Measurements from ENCODE around the gene NPAS2. TPM values are rescaled to one million over a fixed set of nuclear protein-coding genes. Genes with fewer than 3 reads are reported as not detected.

Gene NPAS2
- polyA plus RNA-seq, 1 donor = 20.4 TPM

DNA sequence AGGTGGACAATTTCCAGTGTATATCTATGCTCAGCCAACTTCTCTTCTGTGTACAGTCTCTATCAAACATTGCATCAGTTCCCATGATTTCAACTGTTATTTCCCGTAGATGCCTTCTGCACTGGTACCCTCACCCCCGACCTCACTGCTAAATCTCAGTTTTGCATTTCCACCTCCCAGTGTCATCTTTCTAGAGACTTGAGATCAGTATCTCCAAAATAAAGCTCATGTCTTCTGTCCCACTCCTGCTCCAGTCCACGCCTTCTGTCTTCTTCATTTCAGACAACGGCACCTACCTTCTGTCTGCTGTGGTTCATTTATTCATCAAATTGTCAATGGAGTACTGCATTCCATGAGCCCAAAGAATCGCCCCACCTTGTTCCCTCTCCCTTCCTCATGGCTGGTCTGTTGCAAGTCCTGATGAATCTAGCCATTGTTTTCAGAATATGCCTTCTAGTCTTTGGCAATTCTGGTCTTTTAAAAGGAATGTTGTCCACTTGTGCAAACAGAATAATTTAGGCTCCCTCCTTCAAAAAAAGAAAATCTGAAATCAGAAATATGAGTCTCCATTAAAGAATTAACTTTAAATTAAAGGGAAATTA lies 23.3 kb upstream of the NPAS2 start:
- no peaks in the 10 kb centered on the region for H3K4me1 ChIP-seq (ENCODE audit: control insufficient read depth, insufficient read depth, low read length)
- H3K36me3 ChIP-seq (ENCODE audit: control insufficient read depth, insufficient read depth, low read length) = no peaks in the 10 kb centered on the region
- no peak overlapping the region for H3K27ac ChIP-seq (ENCODE audit: low read length)
- no peak for DNase-seq
- H3K4me3 ChIP-seq (ENCODE audit: low read length) = no peak overlapping the region
- H3K9me3 ChIP-seq (ENCODE audit: control insufficient read depth, low read depth, low read length) = no peaks in the 10 kb centered on the region
- WGBS (ENCODE audit: insufficient coverage, low lambda C conversion rate) = 90% methylated on average over 2 of the region's 5 CpGs
- no peaks in the 10 kb centered on the region for H3K27me3 ChIP-seq (ENCODE audit: control insufficient read depth, insufficient read depth, low read length)

DNA sequence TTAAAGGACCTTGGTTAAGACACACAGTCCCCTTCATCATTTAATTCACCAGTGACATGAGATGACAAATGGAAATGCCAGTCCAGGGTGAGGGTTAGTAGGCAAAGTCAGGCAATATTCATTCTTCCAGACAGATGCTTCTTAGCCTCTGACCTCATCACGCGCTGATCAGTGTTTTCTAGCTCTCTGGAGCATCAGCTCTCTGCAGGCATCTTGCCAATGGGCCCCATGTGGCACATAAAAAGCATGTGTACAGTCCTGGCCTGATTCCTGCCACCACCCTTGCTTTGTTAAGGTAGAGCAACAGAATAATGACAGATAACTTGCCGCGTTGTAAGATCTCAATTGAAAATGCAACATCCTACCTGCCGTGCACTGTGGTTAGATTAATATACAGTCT lies 20.3 kb upstream of the NPAS2 start:
- H3K27ac ChIP-seq (ENCODE audit: low read length) = no peak overlapping the region
- no peaks in the 10 kb centered on the region for H3K4me1 ChIP-seq (ENCODE audit: control insufficient read depth, insufficient read depth, low read length)
- WGBS (ENCODE audit: insufficient coverage, low lambda C conversion rate) = no CpG with 5 or more reads among the region's 5 CpGs
- no peak overlapping the region for H3K4me3 ChIP-seq (ENCODE audit: low read length)
- no peaks in the 10 kb centered on the region for H3K27me3 ChIP-seq (ENCODE audit: control insufficient read depth, insufficient read depth, low read length)
- no peaks in the 10 kb centered on the region for H3K9me3 ChIP-seq (ENCODE audit: control insufficient read depth, low read depth, low read length)
- H3K36me3 ChIP-seq (ENCODE audit: control insufficient read depth, insufficient read depth, low read length) = no peaks in the 10 kb centered on the region
- no peak for DNase-seq

DNA sequence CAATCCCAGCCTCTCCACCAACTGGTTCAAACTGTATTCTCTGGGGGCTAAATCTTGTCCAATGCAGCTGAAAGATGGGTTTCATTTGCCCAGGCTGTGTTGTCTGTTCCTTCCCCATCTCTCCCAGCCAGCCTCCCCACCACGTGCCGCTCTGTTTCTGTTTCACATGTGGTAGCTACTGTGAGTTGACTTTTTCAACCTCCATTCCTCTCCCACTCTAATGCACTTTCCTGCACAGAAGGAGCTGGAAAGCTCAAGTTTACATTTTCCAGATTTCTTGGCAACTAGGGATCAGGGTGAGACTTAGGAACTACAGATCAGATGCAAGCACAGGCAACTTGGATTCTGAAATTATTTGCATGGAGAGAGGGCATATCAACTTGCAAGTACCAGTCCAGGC lies 19.0 kb upstream of the NPAS2 start:
- DNase-seq = no peak

DNA sequence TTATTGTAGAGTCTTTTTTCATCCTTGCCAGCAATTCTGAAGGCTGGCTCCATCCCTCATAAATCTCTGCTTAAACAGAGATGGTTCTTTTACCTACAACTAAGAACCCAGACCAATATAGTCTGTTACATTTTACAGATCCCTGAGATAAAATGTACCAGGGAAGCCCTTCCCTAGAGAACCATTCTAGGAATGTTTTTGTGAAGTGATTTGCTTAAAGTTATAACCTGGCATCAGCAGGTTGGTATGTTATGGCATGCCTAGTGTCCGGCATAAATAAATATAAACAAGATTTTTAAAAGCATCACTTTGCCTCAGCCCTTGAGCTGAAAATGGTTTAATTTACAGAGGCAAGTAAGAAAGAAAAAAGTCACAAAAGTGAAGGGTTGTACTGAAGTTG lies 18.5 kb upstream of the NPAS2 start:
- Histone ChIP-seq H3K4me1 (ENCODE audit: control insufficient read depth, insufficient read depth, low read length) (no peaks in the 10 kb centered on the region), H3K27me3 (ENCODE audit: control insufficient read depth, insufficient read depth, low read length) (no peaks in the 10 kb centered on the region), H3K36me3 (ENCODE audit: control insufficient read depth, insufficient read depth, low read length) (no peaks in the 10 kb centered on the region), H3K4me3 (ENCODE audit: low read length) (no peak overlapping the region), H3K27ac (ENCODE audit: low read length) (no peak overlapping the region), H3K9me3 (ENCODE audit: control insufficient read depth, low read depth, low read length) (no peaks in the 10 kb centered on the region)
- 80% methylated on average over 1 of the region's 1 CpG for WGBS (ENCODE audit: insufficient coverage, low lambda C conversion rate)
- DNase-seq = no peak

More for the DNA sequence above, 19.0 kb upstream of the NPAS2 start:
- WGBS (ENCODE audit: insufficient coverage, low lambda C conversion rate) = no CpG with 5 or more reads among the region's 2 CpGs
- Histone ChIP-seq H3K36me3 (ENCODE audit: control insufficient read depth, insufficient read depth, low read length) (no peaks in the 10 kb centered on the region), H3K4me3 (ENCODE audit: low read length) (no peak overlapping the region), H3K9me3 (ENCODE audit: control insufficient read depth, low read depth, low read length) (no peaks in the 10 kb centered on the region), H3K27ac (ENCODE audit: low read length) (no peak overlapping the region), H3K27me3 (ENCODE audit: control insufficient read depth, insufficient read depth, low read length) (no peaks in the 10 kb centered on the region), H3K4me1 (ENCODE audit: control insufficient read depth, insufficient read depth, low read length) (no peaks in the 10 kb centered on the region)

DNA sequence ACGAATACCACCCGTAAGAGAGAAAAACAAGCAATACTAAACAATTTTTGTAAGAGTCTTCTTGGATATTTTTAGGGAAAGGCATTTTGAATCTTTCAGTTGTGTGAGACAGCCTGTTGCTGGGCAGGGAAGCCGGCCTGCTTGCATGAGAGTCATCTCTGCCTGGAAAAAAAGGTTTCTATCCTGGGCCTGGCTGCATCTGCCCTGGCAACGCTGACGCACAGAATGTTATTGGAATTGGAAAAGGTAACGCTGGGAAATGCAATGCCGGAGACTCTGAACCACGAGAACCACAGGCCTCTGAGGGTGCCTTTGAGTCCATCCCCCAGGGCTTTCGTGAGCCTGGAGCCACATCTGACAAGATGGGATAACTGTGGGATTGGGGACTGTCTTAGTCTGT lies 17.9 kb upstream of the NPAS2 start:
- no peaks in the 10 kb centered on the region for H3K9me3 ChIP-seq (ENCODE audit: control insufficient read depth, low read depth, low read length)
- no peaks in the 10 kb centered on the region for H3K36me3 ChIP-seq (ENCODE audit: control insufficient read depth, insufficient read depth, low read length)
- H3K4me1 ChIP-seq (ENCODE audit: control insufficient read depth, insufficient read depth, low read length) = no peaks in the 10 kb centered on the region
- H3K4me3 ChIP-seq (ENCODE audit: low read length) = no peak overlapping the region
- no peaks in the 10 kb centered on the region for H3K27me3 ChIP-seq (ENCODE audit: control insufficient read depth, insufficient read depth, low read length)
- no peak for DNase-seq
- 100% methylated on average over 2 of the region's 9 CpGs for WGBS (ENCODE audit: insufficient coverage, low lambda C conversion rate)
- H3K27ac ChIP-seq (ENCODE audit: low read length) = no peak overlapping the region

DNA sequence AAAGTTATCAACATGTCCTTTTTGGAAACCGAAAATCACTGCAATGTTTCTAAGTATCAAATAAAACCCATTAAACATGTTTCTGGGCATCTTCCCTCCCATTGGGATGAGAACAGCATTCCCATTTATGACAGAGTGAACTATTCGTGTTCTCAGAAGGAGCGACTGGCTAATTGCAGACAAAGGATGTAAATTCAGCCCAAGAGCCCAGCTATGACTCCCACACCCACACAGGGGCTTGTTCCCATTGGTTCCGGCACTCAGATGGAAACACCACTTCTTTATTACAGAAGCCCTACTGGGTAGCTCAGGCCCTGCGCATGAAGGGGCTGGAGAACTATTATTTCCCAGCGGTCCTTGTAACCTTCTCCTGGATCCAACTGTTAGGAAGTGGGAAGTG lies 16.6 kb upstream of the NPAS2 start:
- no peak overlapping the region for H3K4me3 ChIP-seq (ENCODE audit: low read length)
- WGBS (ENCODE audit: insufficient coverage, low lambda C conversion rate) = 100% methylated on average over 1 of the region's 6 CpGs
- H3K27ac ChIP-seq (ENCODE audit: low read length) = no peak overlapping the region
- no peak for DNase-seq
- H3K27me3 ChIP-seq (ENCODE audit: control insufficient read depth, insufficient read depth, low read length) = no peaks in the 10 kb centered on the region
- H3K9me3 ChIP-seq (ENCODE audit: control insufficient read depth, low read depth, low read length) = no peaks in the 10 kb centered on the region
- H3K4me1 ChIP-seq (ENCODE audit: control insufficient read depth, insufficient read depth, low read length) = no peaks in the 10 kb centered on the region
- H3K36me3 ChIP-seq (ENCODE audit: control insufficient read depth, insufficient read depth, low read length) = no peaks in the 10 kb centered on the region

DNA sequence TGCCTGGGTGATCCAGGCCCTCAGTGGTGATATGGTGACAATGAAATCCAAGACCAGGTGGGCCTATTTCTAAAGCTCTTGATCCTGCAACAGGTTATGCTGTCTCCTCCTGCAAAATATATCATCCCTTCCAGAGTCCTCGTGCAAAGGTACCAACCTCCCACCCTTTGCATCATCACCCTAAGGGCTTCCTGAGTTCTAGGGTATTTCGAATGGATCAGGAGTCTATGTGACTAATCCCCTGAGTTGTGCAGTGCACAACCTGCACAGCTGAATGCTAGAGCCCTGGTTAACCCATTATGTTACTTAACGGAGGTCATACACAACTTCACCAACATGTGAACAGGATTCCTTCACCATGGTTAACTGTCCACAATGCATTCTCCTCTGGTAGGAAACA lies 13.4 kb upstream of the NPAS2 start:
- WGBS (ENCODE audit: insufficient coverage, low lambda C conversion rate) = no CpG with 5 or more reads among the region's 3 CpGs
- no peak for DNase-seq
- Histone ChIP-seq H3K4me3 (ENCODE audit: low read length) (no peak overlapping the region), H3K4me1 (ENCODE audit: control insufficient read depth, insufficient read depth, low read length) (no peaks in the 10 kb centered on the region), H3K36me3 (ENCODE audit: control insufficient read depth, insufficient read depth, low read length) (no peaks in the 10 kb centered on the region), H3K9me3 (ENCODE audit: control insufficient read depth, low read depth, low read length) (no peaks in the 10 kb centered on the region), H3K27me3 (ENCODE audit: control insufficient read depth, insufficient read depth, low read length) (no peaks in the 10 kb centered on the region), H3K27ac (ENCODE audit: low read length) (no peak overlapping the region)

DNA sequence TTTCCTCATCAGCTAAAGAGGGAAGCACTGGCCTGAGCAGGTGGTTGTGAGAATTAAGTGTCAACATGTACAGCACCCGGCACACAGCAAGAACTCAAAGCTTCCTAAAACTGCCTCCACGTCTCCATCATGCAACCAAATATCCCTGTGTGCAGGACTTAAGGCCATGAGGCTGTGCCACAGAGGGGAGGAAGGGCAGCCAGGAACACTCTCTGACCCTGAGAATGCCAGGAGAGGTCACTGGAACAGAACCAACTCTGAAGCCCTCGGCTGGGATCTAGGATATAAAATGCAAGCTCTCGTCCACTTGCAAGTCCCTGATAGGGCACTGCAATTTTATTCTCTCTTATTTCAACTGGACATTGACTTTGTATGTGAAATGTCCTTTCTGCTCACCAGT lies 12.2 kb upstream of the NPAS2 start:
- Histone ChIP-seq H3K9me3 (ENCODE audit: control insufficient read depth, low read depth, low read length) (no peaks in the 10 kb centered on the region), H3K36me3 (ENCODE audit: control insufficient read depth, insufficient read depth, low read length) (no peaks in the 10 kb centered on the region), H3K4me3 (ENCODE audit: low read length) (no peak overlapping the region), H3K27me3 (ENCODE audit: control insufficient read depth, insufficient read depth, low read length) (no peaks in the 10 kb centered on the region), H3K4me1 (ENCODE audit: control insufficient read depth, insufficient read depth, low read length) (no peaks in the 10 kb centered on the region), H3K27ac (ENCODE audit: low read length) (no peak overlapping the region)
- DNase-seq = no peak
- 100% methylated on average over 1 of the region's 4 CpGs for WGBS (ENCODE audit: insufficient coverage, low lambda C conversion rate)

DNA sequence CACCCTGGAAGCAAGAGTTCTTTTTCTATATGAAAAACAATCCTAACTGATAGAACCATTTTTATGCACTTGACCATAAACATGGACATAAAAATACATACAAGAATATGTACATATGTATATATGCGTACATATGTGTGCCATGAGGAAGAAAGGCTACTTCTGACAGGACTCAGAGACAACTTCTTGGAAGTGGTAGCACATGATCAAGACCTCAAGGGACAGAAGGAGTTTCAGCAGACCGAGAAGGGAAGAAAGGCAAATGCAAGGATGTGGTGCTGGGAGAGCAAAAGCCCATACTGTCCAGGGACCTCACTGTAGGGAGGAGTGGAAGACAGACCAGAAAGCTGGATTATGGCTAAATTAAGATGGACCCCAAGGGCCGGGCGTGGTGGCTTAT lies 11.4 kb upstream of the NPAS2 start:
- H3K4me1 ChIP-seq (ENCODE audit: control insufficient read depth, insufficient read depth, low read length) = peaks cover 2% of the 10 kb centered on the region
- H3K9me3 ChIP-seq (ENCODE audit: control insufficient read depth, low read depth, low read length) = no peaks in the 10 kb centered on the region
- H3K27ac ChIP-seq (ENCODE audit: low read length) = no peak overlapping the region
- 100% methylated on average over 1 of the region's 4 CpGs for WGBS (ENCODE audit: insufficient coverage, low lambda C conversion rate)
- no peak for DNase-seq
- no peaks in the 10 kb centered on the region for H3K27me3 ChIP-seq (ENCODE audit: control insufficient read depth, insufficient read depth, low read length)
- H3K36me3 ChIP-seq (ENCODE audit: control insufficient read depth, insufficient read depth, low read length) = no peaks in the 10 kb centered on the region
- no peak overlapping the region for H3K4me3 ChIP-seq (ENCODE audit: low read length)

DNA sequence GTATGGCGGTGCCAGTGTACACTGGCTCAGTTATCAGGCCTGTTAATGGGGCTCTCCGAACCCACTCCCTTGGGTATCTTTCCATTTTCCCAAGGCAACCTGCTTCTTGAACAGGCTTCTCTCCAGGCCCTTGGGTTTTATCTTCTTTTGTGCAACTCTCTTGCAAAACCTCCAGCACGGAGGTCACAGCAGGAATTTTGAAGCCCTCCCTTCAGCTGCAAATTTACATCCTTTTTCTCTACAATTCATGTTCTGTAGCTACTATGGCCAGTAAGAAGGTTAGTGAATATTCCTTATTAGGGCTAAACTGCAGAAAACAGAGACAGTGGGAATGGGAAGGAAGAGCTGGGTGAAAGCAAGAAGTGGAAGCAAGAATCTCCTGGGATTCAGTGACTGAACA lies 10.4 kb upstream of the NPAS2 start:
- Histone ChIP-seq H3K27me3 (ENCODE audit: control insufficient read depth, insufficient read depth, low read length) (no peaks in the 10 kb centered on the region), H3K36me3 (ENCODE audit: control insufficient read depth, insufficient read depth, low read length) (no peaks in the 10 kb centered on the region), H3K4me3 (ENCODE audit: low read length) (no peak overlapping the region), H3K9me3 (ENCODE audit: control insufficient read depth, low read depth, low read length) (no peaks in the 10 kb centered on the region), H3K4me1 (ENCODE audit: control insufficient read depth, insufficient read depth, low read length) (peaks cover 11% of the 10 kb centered on the region), H3K27ac (ENCODE audit: low read length) (no peak overlapping the region)
- 40% methylated on average over 1 of the region's 3 CpGs for WGBS (ENCODE audit: insufficient coverage, low lambda C conversion rate)
- DNase-seq = no peak

DNA sequence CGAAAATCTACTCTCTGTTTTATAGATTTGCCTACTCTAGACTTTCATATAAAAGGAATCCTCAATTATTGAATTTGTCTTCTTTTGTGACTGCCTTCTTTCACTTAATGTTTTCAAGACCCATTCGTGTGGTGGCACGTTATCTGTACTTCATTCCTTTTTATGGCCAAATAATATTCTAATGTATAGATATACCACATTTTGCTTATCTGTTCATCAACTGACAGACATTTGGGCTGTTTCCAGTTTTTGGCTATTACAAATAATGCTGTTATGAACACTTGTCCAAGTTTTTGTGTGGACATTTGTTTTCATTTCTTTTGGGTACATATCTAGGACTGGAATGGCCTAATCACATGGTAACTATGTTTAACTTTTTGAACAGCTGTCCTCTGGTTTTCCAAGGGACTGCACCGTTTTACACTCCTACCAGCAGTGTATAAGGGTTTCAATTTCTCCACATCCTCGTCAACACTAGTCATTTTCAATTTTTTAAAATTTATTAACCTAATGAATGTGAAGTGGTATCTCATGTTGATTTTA lies 9.3 kb upstream of the NPAS2 start:
- 81% methylated on average over 5 of the region's 5 CpGs for WGBS (ENCODE audit: insufficient coverage, low lambda C conversion rate)
- DNase-seq = no peak

More for the DNA sequence above, 9.3 kb upstream of the NPAS2 start:
- Histone ChIP-seq H3K4me3 (ENCODE audit: low read length) (no peak overlapping the region), H3K4me1 (ENCODE audit: control insufficient read depth, insufficient read depth, low read length) (peaks cover 16% of the 10 kb centered on the region), H3K27me3 (ENCODE audit: control insufficient read depth, insufficient read depth, low read length) (no peaks in the 10 kb centered on the region), H3K9me3 (ENCODE audit: control insufficient read depth, low read depth, low read length) (no peaks in the 10 kb centered on the region), H3K27ac (ENCODE audit: low read length) (no peak overlapping the region), H3K36me3 (ENCODE audit: control insufficient read depth, insufficient read depth, low read length) (no peaks in the 10 kb centered on the region)

All from large intestine (tissue), 3 donors.